Measurements from ENCODE around the gene CYTH1. TPM values are rescaled to one million over a fixed set of nuclear protein-coding genes. Genes with fewer than 3 reads are reported as not detected.

Gene CYTH1
- total RNA-seq, 1 experiment from 2014 or later: 29.6 TPM

DNA sequence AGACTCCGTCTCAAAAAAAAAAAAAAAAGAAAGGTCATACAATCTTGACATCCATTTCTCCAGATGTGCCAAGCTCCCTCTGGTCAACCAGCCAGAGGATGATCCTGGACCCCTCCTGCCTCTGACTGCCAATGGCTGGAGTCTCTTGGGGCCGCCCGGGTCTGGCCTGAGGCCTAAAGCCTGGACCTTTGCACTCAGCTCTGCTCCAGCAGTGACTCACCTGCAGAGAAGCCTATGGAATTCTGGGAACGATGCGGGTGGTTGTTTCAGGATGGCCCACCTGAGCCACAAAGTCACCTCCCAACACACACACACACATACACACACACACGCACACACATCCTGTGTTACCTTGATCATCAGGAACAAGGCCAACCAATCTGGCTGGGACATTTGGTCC lies 140.8 kb downstream of the CYTH1 start:
- ChIA-PET CTCF (no interaction called here), POLR2A (no interaction called here)
- Histone ChIP-seq H3K9me3 (no peaks in the 10 kb centered on the region), H3K4me1 (no peaks in the 10 kb centered on the region), H3K4me3 (ENCODE audit: low read depth, low read length) (no peak overlapping the region), H3K27me3 (replicated peaks; ENCODE audit: control insufficient read depth, insufficient read depth, low read length) (no peaks in the 10 kb centered on the region), H3K36me3 (ENCODE audit: control insufficient read depth, insufficient read depth, low read length) (no peaks in the 10 kb centered on the region)
- intact Hi-C loops (cut with micrococcal nuclease; ENCODE audit: unreplicated experiment): no loop called here
- H3K27ac Mint-ChIP-seq (ENCODE audit: unreplicated experiment): no peak overlapping the region
- H3K36me3 Mint-ChIP-seq (ENCODE audit: insufficient read depth, unreplicated experiment): no peaks in the 10 kb centered on the region
- no peaks in the 10 kb centered on the region for H3K27me3 Mint-ChIP-seq (ENCODE audit: insufficient read depth, unreplicated experiment)
- no peak for TF ChIP-seq CTCF (IDR thresholded peaks at IDR 0.05; ENCODE audit: insufficient read depth in 1 of 2, low read depth in 1 of 2, low read length in 1 of 2, severe bottlenecking in 1 of 2, unreplicated experiment in 1 of 2)
- H3K4me1 Mint-ChIP-seq (ENCODE audit: low read depth, unreplicated experiment): no peaks in the 10 kb centered on the region
- no TSS peak for BruUV-seq (replicated peaks)
- no peaks in the 10 kb centered on the region for H3K9me3 Mint-ChIP-seq (ENCODE audit: unreplicated experiment)
- no peak overlapping the region for H3K4me3 Mint-ChIP-seq (ENCODE audit: unreplicated experiment)
- DNase-seq: no peak

- H3K9me3 Mint-ChIP-seq (ENCODE audit: unreplicated experiment): no peaks in the 10 kb centered on the region
- ChIA-PET POLR2A (no interaction called here), CTCF (no interaction called here)
- no peak overlapping the region for H3K27ac Mint-ChIP-seq (ENCODE audit: unreplicated experiment)
- DNase-seq: no peak
- intact Hi-C loops (cut with micrococcal nuclease; ENCODE audit: unreplicated experiment): no loop called here
- H3K27me3 Mint-ChIP-seq (ENCODE audit: insufficient read depth, unreplicated experiment): no peaks in the 10 kb centered on the region
- Histone ChIP-seq H3K4me3 (ENCODE audit: low read depth, low read length) (no peak overlapping the region), H3K27me3 (replicated peaks; ENCODE audit: control insufficient read depth, insufficient read depth, low read length) (no peaks in the 10 kb centered on the region), H3K36me3 (ENCODE audit: control insufficient read depth, insufficient read depth, low read length) (no peaks in the 10 kb centered on the region), H3K9me3 (no peaks in the 10 kb centered on the region), H3K4me1 (no peaks in the 10 kb centered on the region)
- no TSS peak for BruUV-seq (replicated peaks)
- no peaks in the 10 kb centered on the region for H3K36me3 Mint-ChIP-seq (ENCODE audit: insufficient read depth, unreplicated experiment)
- H3K4me3 Mint-ChIP-seq (ENCODE audit: unreplicated experiment): no peak overlapping the region
- no peak for TF ChIP-seq CTCF (IDR thresholded peaks at IDR 0.05; ENCODE audit: insufficient read depth in 1 of 2, low read depth in 1 of 2, low read length in 1 of 2, severe bottlenecking in 1 of 2, unreplicated experiment in 1 of 2)
- H3K4me1 Mint-ChIP-seq (ENCODE audit: low read depth, unreplicated experiment): no peaks in the 10 kb centered on the region
Measured at GRCh38 chr17:78640700-78641099, 141.4 kb downstream of the CYTH1 start.

DNA sequence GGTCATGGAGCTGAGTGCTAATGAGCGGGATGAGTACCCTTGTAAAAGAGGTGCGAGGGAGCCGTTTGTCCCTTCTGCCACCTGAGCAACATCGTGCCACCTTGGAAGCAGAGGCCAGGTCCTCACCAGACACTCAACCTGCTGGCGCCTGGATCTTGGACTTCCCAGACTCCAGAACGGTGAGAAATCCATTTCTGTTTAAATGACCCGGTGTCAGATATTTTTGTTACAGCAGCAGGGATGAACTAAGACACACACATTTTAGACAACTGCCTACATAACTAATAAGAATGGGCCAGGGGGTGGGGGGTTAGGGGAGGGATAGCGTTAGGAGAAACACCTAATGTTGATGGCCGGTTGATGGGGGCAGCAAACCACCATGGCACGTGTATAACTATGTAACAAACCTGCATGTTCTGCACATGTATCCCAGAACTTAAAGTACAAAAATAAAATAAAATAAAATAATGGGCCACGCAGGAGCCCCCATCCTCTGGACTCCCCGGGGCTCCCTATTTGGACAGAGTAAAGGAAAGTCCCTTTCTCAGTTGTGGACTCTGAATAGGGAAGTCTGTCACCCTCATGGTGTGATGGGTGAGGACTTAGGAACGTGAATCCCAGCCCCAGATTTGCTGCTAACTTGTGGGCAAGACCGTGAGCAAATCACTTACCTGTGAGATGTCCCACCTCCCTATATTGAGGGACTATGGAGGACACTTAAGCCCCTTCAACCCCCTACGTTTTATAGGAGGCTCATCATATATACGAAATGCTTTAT lies 144.2 kb downstream of the CYTH1 start:
- Histone ChIP-seq H3K4me3 (ENCODE audit: low read depth, low read length) (no peak overlapping the region), H3K9me3 (no peaks in the 10 kb centered on the region), H3K4me1 (no peaks in the 10 kb centered on the region), H3K36me3 (ENCODE audit: control insufficient read depth, insufficient read depth, low read length) (no peaks in the 10 kb centered on the region), H3K27me3 (replicated peaks; ENCODE audit: control insufficient read depth, insufficient read depth, low read length) (no peaks in the 10 kb centered on the region)
- no peak for DNase-seq
- ChIA-PET POLR2A (no interaction called here), CTCF (no interaction called here)
- no peaks in the 10 kb centered on the region for H3K9me3 Mint-ChIP-seq (ENCODE audit: unreplicated experiment)
- TF ChIP-seq CTCF (IDR thresholded peaks at IDR 0.05; ENCODE audit: insufficient read depth in 1 of 2, low read depth in 1 of 2, low read length in 1 of 2, severe bottlenecking in 1 of 2, unreplicated experiment in 1 of 2): no peak
- H3K4me1 Mint-ChIP-seq (ENCODE audit: low read depth, unreplicated experiment): no peaks in the 10 kb centered on the region
- H3K27ac Mint-ChIP-seq (ENCODE audit: unreplicated experiment): no peak overlapping the region
- no peak overlapping the region for H3K4me3 Mint-ChIP-seq (ENCODE audit: unreplicated experiment)
- no peaks in the 10 kb centered on the region for H3K36me3 Mint-ChIP-seq (ENCODE audit: insufficient read depth, unreplicated experiment)
- intact Hi-C loops (cut with micrococcal nuclease; ENCODE audit: unreplicated experiment): loop anchor here (10.0 kb wide), 1 partner anchor 67 kb away; no protein-coding TSS in a partner anchor
- peaks cover 6% of the 10 kb centered on the region for H3K27me3 Mint-ChIP-seq (ENCODE audit: insufficient read depth, unreplicated experiment)
- no TSS peak for BruUV-seq (replicated peaks)
